ENCODE results near the gene ATP6V0E2. TPM values are rescaled to one million over a fixed set of nuclear protein-coding genes. Genes with fewer than 3 reads are reported as not detected.

ATP6V0E2 gene
- total RNA-seq, 2 donors from 2014 or later = 15.3 to 16.1 TPM

DNA sequence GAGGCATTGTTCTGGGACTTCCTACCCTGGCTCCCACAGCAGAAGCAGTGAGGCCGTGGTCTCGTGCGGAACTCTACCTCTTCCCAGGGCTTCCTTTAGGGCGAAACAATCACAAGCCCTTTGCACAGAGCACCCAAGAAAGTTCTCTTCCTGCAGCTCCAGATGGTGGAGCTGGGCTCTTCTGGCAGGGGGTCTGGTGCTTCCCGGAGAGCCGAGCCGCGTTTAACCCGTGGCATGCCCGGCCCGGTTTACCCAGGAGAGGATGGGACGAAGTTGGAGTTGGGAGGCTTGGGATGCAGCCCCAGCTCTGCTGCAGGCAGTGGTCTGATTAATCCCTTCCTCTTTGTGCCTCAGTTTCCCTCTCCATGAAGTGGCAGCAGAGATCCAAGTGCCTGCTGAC is 9.0 kb upstream of the ATP6V0E2 start:
- no peak overlapping the region for H3K4me3 Mint-ChIP-seq
- TF ChIP-seq, protein P1, sequence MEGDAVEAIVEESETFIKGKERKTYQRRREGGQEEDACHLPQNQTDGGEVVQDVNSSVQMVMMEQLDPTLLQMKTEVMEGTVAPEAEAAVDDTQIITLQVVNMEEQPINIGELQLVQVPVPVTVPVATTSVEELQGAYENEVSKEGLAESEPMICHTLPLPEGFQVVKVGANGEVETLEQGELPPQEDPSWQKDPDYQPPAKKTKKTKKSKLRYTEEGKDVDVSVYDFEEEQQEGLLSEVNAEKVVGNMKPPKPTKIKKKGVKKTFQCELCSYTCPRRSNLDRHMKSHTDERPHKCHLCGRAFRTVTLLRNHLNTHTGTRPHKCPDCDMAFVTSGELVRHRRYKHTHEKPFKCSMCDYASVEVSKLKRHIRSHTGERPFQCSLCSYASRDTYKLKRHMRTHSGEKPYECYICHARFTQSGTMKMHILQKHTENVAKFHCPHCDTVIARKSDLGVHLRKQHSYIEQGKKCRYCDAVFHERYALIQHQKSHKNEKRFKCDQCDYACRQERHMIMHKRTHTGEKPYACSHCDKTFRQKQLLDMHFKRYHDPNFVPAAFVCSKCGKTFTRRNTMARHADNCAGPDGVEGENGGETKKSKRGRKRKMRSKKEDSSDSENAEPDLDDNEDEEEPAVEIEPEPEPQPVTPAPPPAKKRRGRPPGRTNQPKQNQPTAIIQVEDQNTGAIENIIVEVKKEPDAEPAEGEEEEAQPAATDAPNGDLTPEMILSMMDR (conservative IDR thresholded peaks at IDR 0.05) = no peak
- 95% methylated on average over 4 to 12 of the region's 12 CpGs for WGBS, 2 experiments (ENCODE audit: insufficient coverage in 1 of 2, insufficient read length in 1 of 2)

DNA sequence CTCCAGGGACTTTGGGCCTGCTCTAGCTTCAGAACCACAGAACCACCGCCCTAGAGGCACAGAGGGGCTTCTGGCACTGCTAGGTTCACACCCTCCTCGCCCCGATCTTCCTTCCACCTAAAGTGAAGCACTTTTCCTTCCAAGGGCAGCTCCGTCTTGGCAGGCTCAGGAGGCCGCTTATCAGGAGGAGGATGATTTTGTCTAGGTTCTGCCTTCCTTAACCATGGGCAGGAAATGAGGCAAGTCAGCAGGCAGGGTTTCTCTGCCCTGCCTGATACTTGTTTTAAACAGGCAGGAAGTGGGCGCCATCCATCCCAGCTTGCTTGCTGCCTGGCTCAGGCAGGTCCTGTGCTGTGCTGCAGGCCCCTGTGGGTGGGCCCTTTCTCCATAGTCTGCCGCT is 8.3 kb upstream of the ATP6V0E2 start:
- no peaks in the 10 kb centered on the region for H3K9me3 ChIP-seq (ENCODE audit: control insufficient read depth, low read length)
- TF ChIP-seq, protein P1 (conservative IDR thresholded peaks at IDR 0.05) = no peak
- Mint-ChIP-seq H3K36me3 (ENCODE audit: low read depth) (no peaks in the 10 kb centered on the region), H3K4me1 (peaks cover 3% of the 10 kb centered on the region), H3K27ac (no peak overlapping the region), H3K27me3 (ENCODE audit: insufficient read depth) (peaks cover 5% of the 10 kb centered on the region), H3K4me3 (no peak overlapping the region), H3K9me3 (no peaks in the 10 kb centered on the region)
- H3K27me3 ChIP-seq (ENCODE audit: control insufficient read depth, insufficient read depth, low read length, poor library complexity, severe bottlenecking) = no peaks in the 10 kb centered on the region
- H3K27ac ChIP-seq (ENCODE audit: low read depth, low read length) = no peak overlapping the region
- peak; percentile 42 for DNase-seq
- no peaks in the 10 kb centered on the region for H3K36me3 ChIP-seq (ENCODE audit: control insufficient read depth, insufficient read depth, low read length)
- peaks cover 3% of the 10 kb centered on the region for H3K4me1 ChIP-seq (ENCODE audit: control insufficient read depth, insufficient read depth, low read length)
- no peak overlapping the region for H3K9ac ChIP-seq (ENCODE audit: extremely low read depth, low read length, poor library complexity, severe bottlenecking)
- whole genome bisulfite sequencing, 2 experiments (ENCODE audit: insufficient coverage in 1 of 2, insufficient read length in 1 of 2) = 92 to 94% methylated on average over 4 to 7 of the region's 7 CpGs
- no peak overlapping the region for H3K4me3 ChIP-seq (ENCODE audit: low read length)

More for the DNA sequence above, 9.0 kb upstream of the ATP6V0E2 start:
- Mint-ChIP-seq H3K36me3 (ENCODE audit: low read depth) (no peaks in the 10 kb centered on the region), H3K27me3 (ENCODE audit: insufficient read depth) (peaks cover 9% of the 10 kb centered on the region), H3K4me1 (no peaks in the 10 kb centered on the region), H3K9me3 (no peaks in the 10 kb centered on the region), H3K27ac (no peak overlapping the region)
- Histone ChIP-seq H3K27me3 (ENCODE audit: control insufficient read depth, insufficient read depth, low read length, poor library complexity, severe bottlenecking) (no peaks in the 10 kb centered on the region), H3K36me3 (ENCODE audit: control insufficient read depth, insufficient read depth, low read length) (no peaks in the 10 kb centered on the region), H3K9ac (ENCODE audit: extremely low read depth, low read length, poor library complexity, severe bottlenecking) (no peak overlapping the region), H3K4me3 (ENCODE audit: low read length) (no peak overlapping the region), H3K4me1 (ENCODE audit: control insufficient read depth, insufficient read depth, low read length) (no peaks in the 10 kb centered on the region), H3K9me3 (ENCODE audit: control insufficient read depth, low read length) (no peaks in the 10 kb centered on the region), H3K27ac (ENCODE audit: low read depth, low read length) (no peak overlapping the region)
- peak; percentile 22 for DNase-seq

DNA sequence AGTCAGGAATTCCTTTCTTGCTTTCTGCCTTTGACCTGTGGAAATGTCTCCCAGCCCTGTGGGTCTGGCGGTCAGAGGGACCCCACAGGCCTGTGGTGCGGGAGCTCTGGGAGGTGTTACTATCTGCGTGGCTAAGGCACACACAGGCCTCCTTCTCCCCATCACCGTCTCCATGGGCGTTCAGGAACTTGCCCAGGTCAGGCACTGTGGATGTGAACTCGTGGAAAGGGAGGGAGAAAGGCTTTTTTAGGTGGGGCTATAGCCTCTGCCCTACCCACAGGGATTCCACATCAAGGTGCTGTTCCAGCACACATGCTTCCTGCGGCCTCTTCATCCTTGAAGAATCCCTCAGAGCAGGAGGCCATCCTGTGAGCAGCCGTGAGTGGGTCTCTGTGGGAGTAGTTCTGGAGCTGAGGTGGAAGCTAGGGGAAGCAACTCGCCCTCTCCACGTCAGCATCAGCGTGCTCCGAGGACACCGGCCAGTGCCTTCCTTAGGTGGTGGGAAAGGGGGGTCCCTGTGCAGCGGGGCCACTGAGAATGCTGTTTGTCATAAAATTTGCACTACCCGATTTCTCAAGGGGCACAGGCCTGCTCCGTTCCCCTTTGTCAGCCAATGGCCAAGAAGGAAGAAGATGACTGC is 7.5 kb upstream of the ATP6V0E2 start:
- Mint-ChIP-seq H3K27ac (no peak overlapping the region), H3K4me3 (no peak overlapping the region), H3K9me3 (no peaks in the 10 kb centered on the region), H3K27me3 (ENCODE audit: insufficient read depth) (peaks cover 5% of the 10 kb centered on the region), H3K36me3 (ENCODE audit: low read depth) (no peaks in the 10 kb centered on the region), H3K4me1 (peaks cover 12% of the 10 kb centered on the region)
- H3K4me3 ChIP-seq (ENCODE audit: low read length) = no peak overlapping the region
- H3K36me3 ChIP-seq (ENCODE audit: control insufficient read depth, insufficient read depth, low read length) = no peaks in the 10 kb centered on the region
- 94% methylated on average over 9 to 16 of the region's 16 CpGs for WGBS, 2 experiments (ENCODE audit: insufficient coverage in 1 of 2, insufficient read length in 1 of 2)
- H3K27me3 ChIP-seq (ENCODE audit: control insufficient read depth, insufficient read depth, low read length, poor library complexity, severe bottlenecking) = no peaks in the 10 kb centered on the region
- H3K4me1 ChIP-seq (ENCODE audit: control insufficient read depth, insufficient read depth, low read length) = peaks cover 7% of the 10 kb centered on the region
- H3K9me3 ChIP-seq (ENCODE audit: control insufficient read depth, low read length) = no peaks in the 10 kb centered on the region
- peak; percentile 40 for DNase-seq
- TF ChIP-seq, protein P1 (conservative IDR thresholded peaks at IDR 0.05) = no peak
- H3K27ac ChIP-seq (ENCODE audit: low read depth, low read length) = no peak overlapping the region
- no peak overlapping the region for H3K9ac ChIP-seq (ENCODE audit: extremely low read depth, low read length, poor library complexity, severe bottlenecking)

Measured in endodermal cell (in vitro differentiated cells).